Measurements from ENCODE around the gene SNTG2. TPM values are rescaled to one million over a fixed set of nuclear protein-coding genes. Genes with fewer than 3 reads are reported as not detected.

SNTG2 gene
- total RNA-seq, 1 donor from 2014 or later = not detected

- intact Hi-C loops (cut with micrococcal nuclease) = no loop called here
- H3K36me3 Mint-ChIP-seq (ENCODE audit: low read depth) = no peaks in the 10 kb centered on the region
- no peak overlapping the region for H3K4me3 Mint-ChIP-seq (ENCODE audit: low read depth)
- H3K4me1 Mint-ChIP-seq (ENCODE audit: low read depth) = no peaks in the 10 kb centered on the region
- DNase-seq (ENCODE audit: low spot score) = no peak
- no peak overlapping the region for H3K27ac Mint-ChIP-seq
- H3K9me3 Mint-ChIP-seq = no peaks in the 10 kb centered on the region
- no peaks in the 10 kb centered on the region for H3K27me3 Mint-ChIP-seq (ENCODE audit: low read depth)
These were observed 31.0 kb upstream of the SNTG2 start for GRCh38 chr2:919672-920071.

- H3K4me3 Mint-ChIP-seq (ENCODE audit: low read depth) = no peak overlapping the region
- no peak overlapping the region for H3K27ac Mint-ChIP-seq
- H3K4me1 Mint-ChIP-seq (ENCODE audit: low read depth) = no peaks in the 10 kb centered on the region
- H3K9me3 Mint-ChIP-seq = no peaks in the 10 kb centered on the region
- H3K27me3 Mint-ChIP-seq (ENCODE audit: low read depth) = no peaks in the 10 kb centered on the region
- DNase-seq (ENCODE audit: low spot score) = no peak
- no peaks in the 10 kb centered on the region for H3K36me3 Mint-ChIP-seq (ENCODE audit: low read depth)
- intact Hi-C loops (cut with micrococcal nuclease) = no loop called here
These were observed 30.1 kb upstream of the SNTG2 start for GRCh38 chr2:920573-920972.

GRCh38 chr2:920999-921398 is 29.6 kb upstream of the SNTG2 start:
- Mint-ChIP-seq H3K36me3 (ENCODE audit: low read depth) (no peaks in the 10 kb centered on the region), H3K9me3 (no peaks in the 10 kb centered on the region), H3K4me1 (ENCODE audit: low read depth) (no peaks in the 10 kb centered on the region), H3K4me3 (ENCODE audit: low read depth) (no peak overlapping the region), H3K27ac (no peak overlapping the region), H3K27me3 (ENCODE audit: low read depth) (no peaks in the 10 kb centered on the region)
- no peak for DNase-seq (ENCODE audit: low spot score)
- intact Hi-C loops (cut with micrococcal nuclease) = no loop called here

GRCh38 chr2:922185-922584 is 28.5 kb upstream of the SNTG2 start:
- H3K4me1 Mint-ChIP-seq (ENCODE audit: low read depth) = no peaks in the 10 kb centered on the region
- no peaks in the 10 kb centered on the region for H3K36me3 Mint-ChIP-seq (ENCODE audit: low read depth)
- no peak overlapping the region for H3K4me3 Mint-ChIP-seq (ENCODE audit: low read depth)
- H3K27ac Mint-ChIP-seq = no peak overlapping the region
- DNase-seq (ENCODE audit: low spot score) = no peak
- intact Hi-C loops (cut with micrococcal nuclease) = no loop called here
- H3K9me3 Mint-ChIP-seq = no peaks in the 10 kb centered on the region
- no peaks in the 10 kb centered on the region for H3K27me3 Mint-ChIP-seq (ENCODE audit: low read depth)

- no peaks in the 10 kb centered on the region for H3K36me3 Mint-ChIP-seq (ENCODE audit: low read depth)
- no peaks in the 10 kb centered on the region for H3K27me3 Mint-ChIP-seq (ENCODE audit: low read depth)
- no peak for DNase-seq (ENCODE audit: low spot score)
- no peak overlapping the region for H3K27ac Mint-ChIP-seq
- intact Hi-C loops (cut with micrococcal nuclease) = no loop called here
- H3K4me3 Mint-ChIP-seq (ENCODE audit: low read depth) = no peak overlapping the region
- no peaks in the 10 kb centered on the region for H3K9me3 Mint-ChIP-seq
- no peaks in the 10 kb centered on the region for H3K4me1 Mint-ChIP-seq (ENCODE audit: low read depth)
These were observed 26.6 kb upstream of the SNTG2 start for GRCh38 chr2:923832-924601.

GRCh38 chr2:924701-925100 is 25.9 kb upstream of the SNTG2 start:
- no peaks in the 10 kb centered on the region for H3K27me3 Mint-ChIP-seq (ENCODE audit: low read depth)
- H3K4me3 Mint-ChIP-seq (ENCODE audit: low read depth) = no peak overlapping the region
- no peaks in the 10 kb centered on the region for H3K9me3 Mint-ChIP-seq
- H3K27ac Mint-ChIP-seq = no peak overlapping the region
- H3K4me1 Mint-ChIP-seq (ENCODE audit: low read depth) = no peaks in the 10 kb centered on the region
- no peaks in the 10 kb centered on the region for H3K36me3 Mint-ChIP-seq (ENCODE audit: low read depth)
- no peak for DNase-seq (ENCODE audit: low spot score)
- intact Hi-C loops (cut with micrococcal nuclease) = no loop called here

- Mint-ChIP-seq H3K9me3 (no peaks in the 10 kb centered on the region), H3K4me1 (ENCODE audit: low read depth) (no peaks in the 10 kb centered on the region), H3K27ac (no peak overlapping the region), H3K27me3 (ENCODE audit: low read depth) (no peaks in the 10 kb centered on the region), H3K36me3 (ENCODE audit: low read depth) (no peaks in the 10 kb centered on the region), H3K4me3 (ENCODE audit: low read depth) (no peak overlapping the region)
- DNase-seq (ENCODE audit: low spot score) = no peak
- intact Hi-C loops (cut with micrococcal nuclease) = no loop called here
These were observed 25.3 kb upstream of the SNTG2 start for GRCh38 chr2:925309-925708.

- no peaks in the 10 kb centered on the region for H3K27me3 Mint-ChIP-seq (ENCODE audit: low read depth)
- no peaks in the 10 kb centered on the region for H3K4me1 Mint-ChIP-seq (ENCODE audit: low read depth)
- intact Hi-C loops (cut with micrococcal nuclease) = no loop called here
- H3K36me3 Mint-ChIP-seq (ENCODE audit: low read depth) = no peaks in the 10 kb centered on the region
- no peak overlapping the region for H3K4me3 Mint-ChIP-seq (ENCODE audit: low read depth)
- no peaks in the 10 kb centered on the region for H3K9me3 Mint-ChIP-seq
- DNase-seq (ENCODE audit: low spot score) = no peak
- no peak overlapping the region for H3K27ac Mint-ChIP-seq
These were observed 24.9 kb upstream of the SNTG2 start for GRCh38 chr2:925711-926110.

GRCh38 chr2:926259-926793 is 24.3 kb upstream of the SNTG2 start:
- no peaks in the 10 kb centered on the region for H3K9me3 Mint-ChIP-seq
- DNase-seq (ENCODE audit: low spot score) = no peak
- H3K4me1 Mint-ChIP-seq (ENCODE audit: low read depth) = no peaks in the 10 kb centered on the region
- no peaks in the 10 kb centered on the region for H3K27me3 Mint-ChIP-seq (ENCODE audit: low read depth)
- no peak overlapping the region for H3K27ac Mint-ChIP-seq
- no peaks in the 10 kb centered on the region for H3K36me3 Mint-ChIP-seq (ENCODE audit: low read depth)
- no peak overlapping the region for H3K4me3 Mint-ChIP-seq (ENCODE audit: low read depth)
- intact Hi-C loops (cut with micrococcal nuclease) = no loop called here

GRCh38 chr2:926896-927295 is 23.8 kb upstream of the SNTG2 start:
- H3K9me3 Mint-ChIP-seq = no peaks in the 10 kb centered on the region
- no peak overlapping the region for H3K27ac Mint-ChIP-seq
- H3K4me3 Mint-ChIP-seq (ENCODE audit: low read depth) = no peak overlapping the region
- DNase-seq (ENCODE audit: low spot score) = no peak
- H3K4me1 Mint-ChIP-seq (ENCODE audit: low read depth) = no peaks in the 10 kb centered on the region
- H3K27me3 Mint-ChIP-seq (ENCODE audit: low read depth) = no peaks in the 10 kb centered on the region
- H3K36me3 Mint-ChIP-seq (ENCODE audit: low read depth) = no peaks in the 10 kb centered on the region
- intact Hi-C loops (cut with micrococcal nuclease) = no loop called here

GRCh38 chr2:929011-929735 is 21.5 kb upstream of the SNTG2 start:
- intact Hi-C loops (cut with micrococcal nuclease) = no loop called here
- Mint-ChIP-seq H3K4me1 (ENCODE audit: low read depth) (no peaks in the 10 kb centered on the region), H3K27ac (no peak overlapping the region)

GRCh38 chr2:929925-930324 is 20.7 kb upstream of the SNTG2 start:
- H3K27ac Mint-ChIP-seq = no peak overlapping the region
- no peaks in the 10 kb centered on the region for H3K4me1 Mint-ChIP-seq (ENCODE audit: low read depth)
- intact Hi-C loops (cut with micrococcal nuclease) = no loop called here
- H3K36me3 Mint-ChIP-seq (ENCODE audit: low read depth) = no peaks in the 10 kb centered on the region
- no peaks in the 10 kb centered on the region for H3K27me3 Mint-ChIP-seq (ENCODE audit: low read depth)
- H3K9me3 Mint-ChIP-seq = no peaks in the 10 kb centered on the region
- no peak overlapping the region for H3K4me3 Mint-ChIP-seq (ENCODE audit: low read depth)
- DNase-seq (ENCODE audit: low spot score) = no peak

More at GRCh38 chr2:929011-929735, 21.5 kb upstream of the SNTG2 start:
- DNase-seq (ENCODE audit: low spot score) = no peak
- Mint-ChIP-seq H3K9me3 (no peaks in the 10 kb centered on the region), H3K27me3 (ENCODE audit: low read depth) (no peaks in the 10 kb centered on the region), H3K4me3 (ENCODE audit: low read depth) (no peak overlapping the region), H3K36me3 (ENCODE audit: low read depth) (no peaks in the 10 kb centered on the region)

- no peaks in the 10 kb centered on the region for H3K27me3 Mint-ChIP-seq (ENCODE audit: low read depth)
- no peaks in the 10 kb centered on the region for H3K4me1 Mint-ChIP-seq (ENCODE audit: low read depth)
- no peak overlapping the region for H3K27ac Mint-ChIP-seq
- H3K4me3 Mint-ChIP-seq (ENCODE audit: low read depth) = no peak overlapping the region
- H3K9me3 Mint-ChIP-seq = no peaks in the 10 kb centered on the region
- intact Hi-C loops (cut with micrococcal nuclease) = no loop called here
- no peaks in the 10 kb centered on the region for H3K36me3 Mint-ChIP-seq (ENCODE audit: low read depth)
- DNase-seq (ENCODE audit: low spot score) = no peak
These were observed 19.7 kb upstream of the SNTG2 start for GRCh38 chr2:930935-931334.

Data from activated T-helper 2 cell treated with anti-CD3 and anti-CD28 coated beads, Interferon-gamma antibody, Interleukin-2, Interleukin-4, amounts not matched to agents 10 μg/mL and 5 μg/mL and 100 μg/mL, durations not matched to agents 14 hours and 24 hours and 36 hours (primary cell).